ENCODE measurements around the gene CYP2A13.
"Not testable (repeated sequence)": the region's sequence is repeated elsewhere in the genome, so short reads cannot be mapped to it uniquely, and the experiment has no call there.

Gene CYP2A13

GRCh38 chr19:41088151-41088550 lies at the start of gene CYP2A13:
Gene CYP2A13 (plus strand): TSS chr19:41088451. CDS start chr19:41088472, 21 bp downstream.
- FAIRE-seq, result no peak

- FAIRE-seq, result no peak
Measured at GRCh38 chr19:41039806-41040205, 48.4 kb upstream of the CYP2A13 start.

GRCh38 chr19:41045095-41045494 lies 43.2 kb upstream of the CYP2A13 start:
- FAIRE-seq, result not testable (repeated sequence)

GRCh38 chr19:41050426-41050825 lies 37.8 kb upstream of the CYP2A13 start:
- FAIRE-seq, result no peak

- FAIRE-seq, result not testable (repeated sequence)
Measured at GRCh38 chr19:41052162-41052561, 36.1 kb upstream of the CYP2A13 start.

- not testable (repeated sequence) for FAIRE-seq
Measured at GRCh38 chr19:41053331-41053730, 34.9 kb upstream of the CYP2A13 start.

- no peak for FAIRE-seq
Measured at GRCh38 chr19:41064974-41065569, 23.2 kb upstream of the CYP2A13 start.

GRCh38 chr19:41076286-41076685 lies 12.0 kb upstream of the CYP2A13 start:
- FAIRE-seq, result no peak

- no peak for FAIRE-seq
Measured at GRCh38 chr19:41083516-41083915, 4.7 kb upstream of the CYP2A13 start.

- FAIRE-seq, result no peak
Measured at GRCh38 chr19:41085748-41086415, 2.4 kb upstream of the CYP2A13 start.

GRCh38 chr19:41089959-41090358 lies 1.7 kb downstream of the CYP2A13 start:
- no peak for FAIRE-seq

GRCh38 chr19:41095703-41096102 lies 7.5 kb downstream of the CYP2A13 start:
- FAIRE-seq, result no peak

GRCh38 chr19:41096353-41096752 lies 8.1 kb downstream of the CYP2A13 start:
- FAIRE-seq, result no peak

- FAIRE-seq, result no peak
Measured at GRCh38 chr19:41097302-41097701, 9.1 kb downstream of the CYP2A13 start.

GRCh38 chr19:41098762-41099161 lies 10.5 kb downstream of the CYP2A13 start:
- FAIRE-seq, result no peak

GRCh38 chr19:41102210-41102609 lies 14.0 kb downstream of the CYP2A13 start:
- FAIRE-seq, result not testable (repeated sequence)

- FAIRE-seq, result no peak
Measured at GRCh38 chr19:41106177-41106576, 17.9 kb downstream of the CYP2A13 start.

GRCh38 chr19:41111296-41111695 lies 23.0 kb downstream of the CYP2A13 start:
- no peak for FAIRE-seq

GRCh38 chr19:41111750-41112295 lies 23.6 kb downstream of the CYP2A13 start:
- FAIRE-seq, result no peak

GRCh38 chr19:41112728-41113290 lies 24.6 kb downstream of the CYP2A13 start:
- no peak for FAIRE-seq

- FAIRE-seq, result no peak
Measured at GRCh38 chr19:41114132-41114531, 25.9 kb downstream of the CYP2A13 start, which contains the start of gene CYP2F1. Gene CYP2F1 (plus strand): TSS chr19:41114432. CDS start chr19:41116189, 1,757 bp downstream.

GRCh38 chr19:41116261-41116660 lies 28.0 kb downstream of the CYP2A13 start:
- FAIRE-seq, result no peak
